GM06990 (cell line): Measurements from ENCODE around the gene EGFLAM.

Experiments used
- DNase-seq: peaks from one replicate; pipeline ENCODE4 v3.0.0-alpha.2; 2011; ENCODE audit not compliant: insufficient read length; ENCODE audit errors: extremely low read depth
- H3K27me3 ChIP-seq: replicated peaks from 2 replicates; pipeline ENCODE4 v1.6.0; 2011; ENCODE audit warnings: low read length; ENCODE audit not compliant: control insufficient read depth, insufficient read depth
- H3K36me3 ChIP-seq: 2 replicates; pipeline ENCODE4 v1.5.1; 2011; ENCODE audit warnings: low read length; ENCODE audit not compliant: control insufficient read depth, insufficient read depth
- H3K4me3 ChIP-seq: replicated peaks from 2 replicates; pipeline ENCODE4 v1.5.1; 2011; ENCODE audit warnings: low read depth, mild to moderate bottlenecking, control low read depth, low read length
- TF ChIP-seq, protein P1 (sequence below): IDR thresholded peaks from 2 replicates; pipeline ENCODE4 v1.5.1; 2011; ENCODE audit warnings: low read length, control low read depth, mild to moderate bottlenecking, inconsistent platforms; ENCODE audit not compliant: insufficient read depth, poor library complexity, severe bottlenecking

The EGFLAM gene

DNA sequence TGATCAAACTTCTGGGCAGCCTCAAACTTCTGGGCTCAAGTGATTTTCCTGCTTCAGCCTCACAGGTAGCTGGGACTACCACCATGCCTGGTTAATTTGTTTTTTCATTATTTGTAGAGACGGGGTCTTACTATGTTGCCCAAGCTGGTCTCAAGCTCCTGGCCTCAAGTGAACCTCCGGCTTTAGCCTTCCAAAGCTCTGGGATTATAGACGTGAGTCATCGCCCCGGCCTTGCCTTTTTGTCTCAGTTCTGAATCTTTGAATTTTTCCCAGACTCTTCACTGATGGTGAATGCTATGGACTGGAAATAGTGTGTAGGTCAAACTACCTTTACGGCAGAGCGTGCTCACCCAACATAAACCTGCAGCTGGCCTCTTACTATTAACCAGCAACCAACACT is 32.3 kb upstream of the EGFLAM start:
- Histone ChIP-seq H3K36me3 (no peaks in the 10 kb centered on the region), H3K4me3 (no peak overlapping the region), H3K27me3 (no peaks in the 10 kb centered on the region)
- TF ChIP-seq, protein P1, sequence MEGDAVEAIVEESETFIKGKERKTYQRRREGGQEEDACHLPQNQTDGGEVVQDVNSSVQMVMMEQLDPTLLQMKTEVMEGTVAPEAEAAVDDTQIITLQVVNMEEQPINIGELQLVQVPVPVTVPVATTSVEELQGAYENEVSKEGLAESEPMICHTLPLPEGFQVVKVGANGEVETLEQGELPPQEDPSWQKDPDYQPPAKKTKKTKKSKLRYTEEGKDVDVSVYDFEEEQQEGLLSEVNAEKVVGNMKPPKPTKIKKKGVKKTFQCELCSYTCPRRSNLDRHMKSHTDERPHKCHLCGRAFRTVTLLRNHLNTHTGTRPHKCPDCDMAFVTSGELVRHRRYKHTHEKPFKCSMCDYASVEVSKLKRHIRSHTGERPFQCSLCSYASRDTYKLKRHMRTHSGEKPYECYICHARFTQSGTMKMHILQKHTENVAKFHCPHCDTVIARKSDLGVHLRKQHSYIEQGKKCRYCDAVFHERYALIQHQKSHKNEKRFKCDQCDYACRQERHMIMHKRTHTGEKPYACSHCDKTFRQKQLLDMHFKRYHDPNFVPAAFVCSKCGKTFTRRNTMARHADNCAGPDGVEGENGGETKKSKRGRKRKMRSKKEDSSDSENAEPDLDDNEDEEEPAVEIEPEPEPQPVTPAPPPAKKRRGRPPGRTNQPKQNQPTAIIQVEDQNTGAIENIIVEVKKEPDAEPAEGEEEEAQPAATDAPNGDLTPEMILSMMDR = no peak
- DNase-seq = no peak

DNA sequence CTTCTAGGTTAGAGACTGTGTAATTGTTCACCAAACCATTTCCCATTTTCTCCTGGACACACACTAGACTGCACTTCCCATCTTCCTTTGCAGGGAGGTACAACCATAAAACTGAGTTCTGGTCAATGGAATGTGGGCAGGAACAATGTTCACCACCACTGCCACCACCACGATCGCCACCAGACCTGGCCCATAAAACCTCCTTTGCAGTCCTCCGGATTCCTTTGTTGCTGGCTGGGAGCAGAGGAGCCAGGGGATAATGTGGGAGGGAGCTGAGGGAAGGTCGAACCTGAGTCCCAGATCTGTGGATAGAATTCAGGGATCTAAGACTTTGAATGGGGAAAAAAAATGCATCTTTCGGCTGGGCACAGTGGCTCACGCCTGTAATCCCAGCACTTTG is 29.4 kb upstream of the EGFLAM start:
- H3K4me3 ChIP-seq = no peak overlapping the region
- DNase-seq = no peak
- H3K36me3 ChIP-seq = no peaks in the 10 kb centered on the region
- H3K27me3 ChIP-seq = no peaks in the 10 kb centered on the region
- TF ChIP-seq, protein P1 = no peak

DNA sequence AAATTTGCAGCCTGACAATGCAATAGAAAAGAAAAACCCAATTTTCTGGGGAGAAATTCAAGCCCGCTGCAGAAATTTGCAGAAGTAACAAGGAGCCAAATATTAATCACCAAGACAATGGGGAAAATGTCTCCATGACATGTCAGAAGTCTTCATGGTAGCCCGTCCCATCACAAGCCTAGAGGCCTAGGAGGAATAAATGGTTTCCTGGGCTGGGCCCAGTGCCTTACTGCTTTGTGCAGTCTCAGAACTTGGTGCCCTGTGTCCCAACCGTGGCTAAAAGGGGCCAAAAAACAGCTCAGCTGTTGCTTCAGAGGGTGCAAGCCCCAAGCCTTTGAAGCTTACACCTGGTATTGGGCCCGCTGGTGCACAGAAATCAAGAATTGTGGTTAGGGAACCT is 23.6 kb upstream of the EGFLAM start:
- Histone ChIP-seq H3K27me3 (no peaks in the 10 kb centered on the region), H3K4me3 (no peak overlapping the region), H3K36me3 (no peaks in the 10 kb centered on the region)
- no peak for DNase-seq
- TF ChIP-seq, protein P1 = no peak

DNA sequence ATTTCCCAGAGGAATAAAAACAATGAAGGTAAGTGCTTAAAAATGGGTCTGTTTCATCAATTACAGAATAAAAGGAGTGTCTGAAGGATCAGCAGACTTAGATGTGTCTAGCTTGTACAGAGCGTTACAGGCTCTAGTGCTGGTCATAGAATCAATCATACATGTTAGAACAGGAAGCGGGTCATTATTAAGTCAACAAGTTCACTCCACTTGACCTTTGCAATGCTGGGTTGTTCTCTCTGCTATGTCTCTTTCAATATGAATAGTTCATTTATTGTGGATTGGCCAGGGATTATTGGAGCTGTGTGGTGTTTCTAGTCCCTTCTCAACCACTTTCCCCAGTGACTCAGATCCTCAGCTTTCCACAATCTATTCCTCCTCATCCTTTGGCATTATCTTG is 20.7 kb upstream of the EGFLAM start:
- no peaks in the 10 kb centered on the region for H3K36me3 ChIP-seq
- no peaks in the 10 kb centered on the region for H3K27me3 ChIP-seq
- no peak for DNase-seq
- H3K4me3 ChIP-seq = no peak overlapping the region
- TF ChIP-seq, protein P1 = no peak

GRCh38 chr5:38240212-38240611 is 18.1 kb upstream of the EGFLAM start:
- no peaks in the 10 kb centered on the region for H3K36me3 ChIP-seq
- no peaks in the 10 kb centered on the region for H3K27me3 ChIP-seq
- no peak for DNase-seq
- TF ChIP-seq, protein P1 = no peak
- H3K4me3 ChIP-seq = no peak overlapping the region

DNA sequence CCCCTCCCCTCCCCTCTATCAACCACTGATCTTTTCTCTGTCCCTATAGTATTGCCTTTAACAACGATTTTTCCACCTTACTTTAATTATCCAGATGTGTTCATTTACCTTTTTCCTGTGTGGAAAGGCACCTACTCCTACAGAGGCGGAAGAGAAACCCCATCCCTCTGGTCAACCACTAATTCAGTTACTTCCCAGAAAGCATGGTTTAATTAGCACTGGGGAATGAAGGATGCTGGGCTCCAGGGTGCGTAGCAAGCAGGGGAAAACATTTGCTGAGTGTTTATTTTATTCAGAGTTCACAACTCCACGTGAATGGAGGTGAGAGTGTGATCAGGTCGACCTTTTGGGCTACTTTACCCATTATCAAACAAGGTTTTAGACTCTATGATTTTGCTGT is 16.7 kb upstream of the EGFLAM start:
- Histone ChIP-seq H3K4me3 (no peak overlapping the region), H3K36me3 (no peaks in the 10 kb centered on the region), H3K27me3 (no peaks in the 10 kb centered on the region; the same call in 1 of the 2 replicates)
- TF ChIP-seq, protein P1 = no peak
- no peak for DNase-seq
